BJ (cell line): ENCODE measurements around the gene IGF2BP3. TPM values are rescaled to one million over a fixed set of nuclear protein-coding genes. Genes with fewer than 3 reads are reported as not detected.
A peak's percentile ranks its signal among the peaks of the same experiment; 100 is the strongest.
"Not testable (repeated sequence)": the region's sequence is repeated elsewhere in the genome, so short reads cannot be mapped to it uniquely, and the experiment has no call there.

Source experiments
- CTCF ChIA-PET: fragments of 350-600 bp; formaldehyde crosslinking; extraction: SDS; loops from one replicate; lab custom pipeline; 2021; ENCODE audit warnings: antibody characterized with exemption, inconsistent platforms; lab: Yijun Ruan, JAX
- POLR2A ChIA-PET: fragments of 300-600 bp; sonication (Branson Sonifier 250); formaldehyde crosslinking; extraction: SDS; loops from one replicate; lab custom pipeline; 2021; ENCODE audit warnings: antibody characterized with exemption; lab: Charles Lee
- DNase-seq: peaks from one replicate; pipeline ENCODE4 v3.0.0-alpha.2; 2011; ENCODE audit warnings: low read depth
- H3K27me3 ChIP-seq: 2 replicates; pipeline ENCODE4 v1.6.0; 2011; ENCODE audit warnings: low read length; ENCODE audit not compliant: control insufficient read depth, insufficient read depth
- H3K36me3 ChIP-seq: 2 replicates; pipeline ENCODE4 v1.5.1; 2011; ENCODE audit warnings: low read length; ENCODE audit not compliant: control insufficient read depth, insufficient read depth
- H3K4me3 ChIP-seq: 2 replicates; pipeline ENCODE4 v1.5.1; 2011; ENCODE audit warnings: low read depth, mild to moderate bottlenecking, control low read depth, low read length
- polyA plus RNA-seq: library from polyadenylated mRNA; depleted of rRNA; stranded (reverse); fragments of >200 nt; gene quantifications from 2 replicates; pipeline ENCODE4 v1.2.3, GENCODE V29; 2011
- TF ChIP-seq, protein P1 (sequence below): IDR thresholded peaks from 2 replicates; pipeline ENCODE4 v1.5.1; 2011; ENCODE audit warnings: low read depth, mild to moderate bottlenecking, control low read depth, inconsistent platforms, low read length, moderate library complexity; ENCODE audit not compliant: insufficient read depth

IGF2BP3 gene
- polyA plus RNA-seq, 1 experiment = 14.4 TPM

DNA sequence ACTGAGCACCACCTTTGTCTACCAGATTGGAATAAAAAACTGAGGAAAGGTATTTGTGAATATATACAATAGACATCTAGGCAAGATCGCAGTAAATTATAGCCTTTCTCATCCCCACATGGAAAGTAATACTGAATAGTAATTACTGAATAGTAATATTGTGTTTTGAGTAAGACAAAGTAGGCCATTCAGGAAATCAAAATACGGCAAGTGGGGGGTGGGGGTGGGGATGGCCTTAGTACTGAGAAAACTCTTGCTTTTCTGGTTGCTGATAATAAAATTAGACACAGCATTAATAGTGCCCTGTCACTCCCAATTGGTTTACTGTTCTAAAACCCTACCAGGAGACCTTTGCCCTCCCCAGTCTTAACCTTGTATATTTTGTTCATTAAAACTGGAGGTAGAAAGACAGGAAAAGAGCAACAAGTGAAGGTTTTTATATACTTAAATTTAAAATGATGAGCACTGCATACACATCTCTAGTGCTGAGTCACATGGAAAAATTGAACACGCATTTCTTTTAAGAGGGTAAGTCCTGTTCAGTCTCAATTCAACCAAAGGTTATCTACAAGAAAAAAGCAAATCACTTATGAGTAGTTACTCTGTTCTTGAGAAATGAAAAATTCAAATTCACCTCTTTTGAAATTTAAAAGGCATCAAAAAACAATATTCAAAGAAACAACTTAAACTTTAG lies 65.6 kb downstream of the IGF2BP3 start:
- no peaks in the 10 kb centered on the region for H3K36me3 ChIP-seq
- no peaks in the 10 kb centered on the region for H3K27me3 ChIP-seq
- H3K4me3 ChIP-seq = no peak overlapping the region
- ChIA-PET CTCF (interaction anchor here (0.8 kb wide), 1 partner anchor 20 kb away, joined by 3 read pairs; no protein-coding TSS in a partner anchor), POLR2A (no interaction called here)
- no peak for DNase-seq
- TF ChIP-seq, protein P1, sequence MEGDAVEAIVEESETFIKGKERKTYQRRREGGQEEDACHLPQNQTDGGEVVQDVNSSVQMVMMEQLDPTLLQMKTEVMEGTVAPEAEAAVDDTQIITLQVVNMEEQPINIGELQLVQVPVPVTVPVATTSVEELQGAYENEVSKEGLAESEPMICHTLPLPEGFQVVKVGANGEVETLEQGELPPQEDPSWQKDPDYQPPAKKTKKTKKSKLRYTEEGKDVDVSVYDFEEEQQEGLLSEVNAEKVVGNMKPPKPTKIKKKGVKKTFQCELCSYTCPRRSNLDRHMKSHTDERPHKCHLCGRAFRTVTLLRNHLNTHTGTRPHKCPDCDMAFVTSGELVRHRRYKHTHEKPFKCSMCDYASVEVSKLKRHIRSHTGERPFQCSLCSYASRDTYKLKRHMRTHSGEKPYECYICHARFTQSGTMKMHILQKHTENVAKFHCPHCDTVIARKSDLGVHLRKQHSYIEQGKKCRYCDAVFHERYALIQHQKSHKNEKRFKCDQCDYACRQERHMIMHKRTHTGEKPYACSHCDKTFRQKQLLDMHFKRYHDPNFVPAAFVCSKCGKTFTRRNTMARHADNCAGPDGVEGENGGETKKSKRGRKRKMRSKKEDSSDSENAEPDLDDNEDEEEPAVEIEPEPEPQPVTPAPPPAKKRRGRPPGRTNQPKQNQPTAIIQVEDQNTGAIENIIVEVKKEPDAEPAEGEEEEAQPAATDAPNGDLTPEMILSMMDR = no peak

DNA sequence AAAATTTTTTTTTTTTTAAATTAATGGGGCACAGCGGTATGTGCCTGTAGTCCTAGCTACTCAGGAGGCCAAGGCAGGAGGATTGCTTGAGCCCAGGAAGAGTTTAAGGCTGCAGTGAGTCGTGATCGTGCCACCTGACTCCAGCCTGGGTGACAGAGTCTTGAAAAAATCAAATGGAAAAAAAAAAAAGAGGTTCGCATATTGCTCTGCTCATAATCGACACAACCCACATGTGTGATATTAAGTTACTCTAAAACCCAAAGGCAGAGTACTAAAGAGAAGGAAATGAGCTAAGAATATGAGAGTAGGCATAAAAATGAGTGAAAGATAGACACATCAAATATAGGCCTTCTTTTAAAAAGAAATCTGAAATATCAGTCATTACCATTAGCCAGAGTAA lies 66.3 kb downstream of the IGF2BP3 start:
- TF ChIP-seq, protein P1 = no peak

DNA sequence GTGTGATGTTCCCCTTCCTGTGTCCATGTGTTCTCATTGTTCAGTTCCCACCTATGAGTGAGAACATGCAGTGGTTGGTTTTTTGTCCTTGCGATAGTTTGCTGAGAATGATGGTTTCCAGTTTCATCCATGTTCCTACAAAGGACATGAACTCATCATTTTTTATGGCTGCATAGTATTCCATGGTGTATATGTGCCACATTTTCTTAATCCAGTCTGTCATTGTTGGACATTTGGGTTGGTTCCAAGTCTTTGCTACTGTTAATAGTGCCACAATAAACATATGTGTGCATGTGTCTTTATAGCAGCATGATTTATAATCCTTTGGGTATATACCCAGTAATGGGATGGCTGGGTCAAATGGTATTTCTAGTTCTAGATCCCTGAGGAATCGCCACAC lies 72.2 kb downstream of the IGF2BP3 start:
- H3K27me3 ChIP-seq, DNase-seq, H3K4me3 ChIP-seq, CTCF ChIA-PET, POLR2A ChIA-PET, H3K36me3 ChIP-seq: not testable (repeated sequence)

More for the DNA sequence above, 66.3 kb downstream of the IGF2BP3 start:
- H3K36me3 ChIP-seq = no peaks in the 10 kb centered on the region
- H3K27me3 ChIP-seq = no peaks in the 10 kb centered on the region
- CTCF ChIA-PET = interaction anchor here (0.8 to 1.1 kb wide), 2 partner anchors 21 to 64 kb away, joined by 3 read pairs; no protein-coding TSS in a partner anchor
- POLR2A ChIA-PET = no interaction called here
- DNase-seq = no peak
- H3K4me3 ChIP-seq = no peak overlapping the region

DNA sequence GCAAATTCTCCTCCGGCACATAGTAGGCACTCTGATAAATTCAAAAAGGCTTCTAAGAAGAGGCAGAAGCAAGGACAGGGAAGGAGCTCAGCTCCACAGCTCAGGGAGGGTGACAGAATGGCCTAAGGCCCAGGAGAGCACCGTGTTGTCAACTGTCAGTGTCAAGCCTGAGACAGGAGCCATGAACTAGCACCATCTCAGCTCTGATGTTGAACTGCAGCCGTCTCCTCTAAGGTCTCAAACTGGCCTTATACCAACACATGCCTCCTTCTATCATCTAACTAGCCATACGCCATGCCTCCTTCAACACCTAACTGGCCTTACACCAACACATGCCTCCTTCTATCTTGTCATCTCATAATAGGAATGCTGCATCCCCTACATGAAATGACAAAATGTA lies 73.0 kb downstream of the IGF2BP3 start:
- H3K36me3 ChIP-seq = no peaks in the 10 kb centered on the region
- ChIA-PET CTCF (interaction anchor here (0.9 kb wide), 1 partner anchor 12 kb away, joined by 3 read pairs; no protein-coding TSS in a partner anchor), POLR2A (no interaction called here)

DNA sequence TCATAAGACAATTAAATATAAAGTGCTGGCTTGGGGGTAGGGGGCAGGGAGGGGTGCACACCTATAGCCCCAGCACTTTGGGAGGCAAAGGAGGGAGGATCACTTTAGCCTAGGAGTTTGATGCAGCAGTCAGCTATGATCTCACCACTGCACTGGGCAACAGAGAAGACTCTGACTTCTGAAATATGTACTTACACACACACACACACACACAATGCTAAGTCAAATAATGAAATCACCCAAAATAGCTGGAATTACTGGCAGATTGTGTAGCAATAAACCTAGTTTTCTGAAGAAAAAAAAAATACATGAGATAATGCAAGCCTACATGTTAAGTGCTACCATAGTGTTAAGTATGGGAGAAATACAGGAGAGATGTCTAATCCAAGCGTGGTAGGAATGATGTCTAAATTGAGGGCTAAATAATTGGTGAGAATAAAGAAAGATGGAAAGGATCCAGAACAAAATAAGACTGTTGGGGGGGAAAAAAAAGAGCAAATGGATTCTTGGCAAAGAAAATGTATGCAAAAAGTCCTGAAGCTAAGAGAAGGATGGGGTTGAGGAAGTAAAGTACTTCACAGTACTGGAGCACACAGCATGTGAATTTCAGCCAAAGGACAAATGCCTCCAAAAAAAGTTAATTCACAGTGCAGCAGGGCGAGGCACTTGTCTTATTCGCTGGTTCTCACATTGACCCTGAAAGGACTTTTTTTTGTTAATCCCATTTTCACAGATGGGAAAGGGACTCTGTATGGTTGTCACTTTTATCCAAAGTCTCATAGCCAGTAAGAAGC lies 73.9 kb downstream of the IGF2BP3 start:
- POLR2A ChIA-PET = no interaction called here
- no peaks in the 10 kb centered on the region for H3K36me3 ChIP-seq
- peak; percentile 17 for DNase-seq
- CTCF ChIA-PET = interaction anchor here (0.5 to 1.0 kb wide), 3 partner anchors 11 to 43 kb away, joined by 3 to 4 read pairs (median 3); no protein-coding TSS in a partner anchor
- no peak overlapping the region for H3K4me3 ChIP-seq
- TF ChIP-seq, protein P1 = no peak
- H3K27me3 ChIP-seq = peaks cover 1% of the 10 kb centered on the region; the same call in 1 of the 2 replicates

More for the DNA sequence above, 73.0 kb downstream of the IGF2BP3 start:
- Histone ChIP-seq H3K4me3 (no peak overlapping the region), H3K27me3 (no peaks in the 10 kb centered on the region)
- TF ChIP-seq, protein P1 = no peak
- no peak for DNase-seq
